ENCODE results near the gene NKPD1.
A peak's percentile ranks its signal among the peaks of the same experiment; 100 is the strongest.

NKPD1 gene

GRCh38 chr19:45172611-45173208 is 11.9 kb upstream of the NKPD1 start:
- no peak for DNase-seq

GRCh38 chr19:45172173-45172572 is 11.4 kb upstream of the NKPD1 start:
- no peak for DNase-seq

- DNase-seq: no peak
Measured at GRCh38 chr19:45171211-45171623, 10.4 kb upstream of the NKPD1 start.

DNA sequence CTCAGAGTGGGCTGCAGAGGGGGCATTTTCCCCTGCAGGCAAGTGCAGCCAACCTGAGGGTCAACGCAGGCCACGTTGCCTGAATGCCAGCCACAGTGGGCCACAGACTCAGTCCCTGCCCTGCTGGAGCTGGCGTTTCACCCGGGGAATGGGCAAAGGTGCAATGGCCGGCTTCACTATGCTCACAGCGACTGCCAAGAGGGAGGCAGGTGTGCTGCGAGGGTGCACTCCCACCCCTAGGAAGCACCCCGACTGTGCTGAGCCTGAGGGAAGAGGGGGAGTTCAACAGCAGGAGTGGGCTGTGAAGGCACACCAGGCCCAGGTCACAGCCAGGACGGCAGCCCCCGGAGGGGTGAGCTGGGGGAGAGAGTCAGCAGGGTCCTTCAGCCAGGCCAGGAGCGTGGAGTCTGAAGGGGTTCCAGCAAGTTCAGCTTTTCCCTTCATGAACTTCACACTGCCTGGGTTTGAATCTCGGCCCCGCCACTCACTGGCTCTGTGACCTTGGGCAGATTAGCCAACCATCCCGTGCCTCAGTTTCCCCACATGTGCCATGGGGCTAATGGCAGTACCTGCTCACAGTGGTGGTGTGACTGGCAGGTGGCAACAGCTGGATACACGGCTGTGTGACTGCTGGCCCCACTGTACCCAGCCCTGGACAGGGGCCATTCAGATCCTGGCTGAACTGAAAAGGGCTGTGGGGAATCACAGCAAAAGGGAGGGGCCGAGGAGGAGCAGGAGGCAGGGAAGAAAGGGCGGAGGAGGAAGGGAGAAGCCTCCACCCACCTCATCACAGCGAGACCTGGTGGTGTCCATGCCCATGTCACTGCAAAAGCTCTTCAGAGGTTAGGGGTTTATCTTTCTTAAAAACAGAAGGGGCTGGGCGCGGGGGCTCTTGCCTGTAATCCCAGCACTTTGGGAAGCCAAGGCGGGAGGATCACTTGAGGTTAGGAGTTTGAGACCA is 9.6 kb upstream of the NKPD1 start:
- no peak for DNase-seq

GRCh38 chr19:45169602-45170001 is 8.8 kb upstream of the NKPD1 start:
- DNase-seq: no peak

- no peak for DNase-seq
Measured at GRCh38 chr19:45168767-45169351, 8.1 kb upstream of the NKPD1 start.

DNA sequence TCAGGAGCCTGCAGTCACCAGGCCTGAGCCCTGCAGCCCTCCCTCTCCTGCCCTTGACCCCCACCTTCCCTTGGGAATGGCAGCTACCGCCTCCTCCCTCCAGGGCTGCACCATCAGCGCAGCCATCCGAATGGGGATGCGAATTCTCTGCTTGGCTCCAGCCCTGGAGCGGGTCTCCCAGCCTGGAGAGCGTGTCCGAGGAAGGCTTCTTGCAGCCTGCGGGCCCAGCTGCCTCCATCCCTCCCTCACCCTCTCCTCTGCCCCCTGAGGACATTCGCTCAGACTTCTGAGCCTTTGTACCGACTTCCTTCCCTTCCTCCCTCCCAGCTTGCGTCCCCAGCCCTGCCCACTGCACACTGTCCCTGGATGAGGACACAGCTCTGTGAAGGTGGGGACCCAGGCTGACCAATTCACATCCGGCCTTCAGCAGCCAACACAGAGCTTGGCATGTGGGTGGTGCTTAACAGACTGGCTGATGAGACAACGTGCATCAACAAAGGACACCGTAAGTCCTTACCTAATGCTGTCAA is 6.0 kb upstream of the NKPD1 start:
- DNase-seq: peak; percentile 55

DNA sequence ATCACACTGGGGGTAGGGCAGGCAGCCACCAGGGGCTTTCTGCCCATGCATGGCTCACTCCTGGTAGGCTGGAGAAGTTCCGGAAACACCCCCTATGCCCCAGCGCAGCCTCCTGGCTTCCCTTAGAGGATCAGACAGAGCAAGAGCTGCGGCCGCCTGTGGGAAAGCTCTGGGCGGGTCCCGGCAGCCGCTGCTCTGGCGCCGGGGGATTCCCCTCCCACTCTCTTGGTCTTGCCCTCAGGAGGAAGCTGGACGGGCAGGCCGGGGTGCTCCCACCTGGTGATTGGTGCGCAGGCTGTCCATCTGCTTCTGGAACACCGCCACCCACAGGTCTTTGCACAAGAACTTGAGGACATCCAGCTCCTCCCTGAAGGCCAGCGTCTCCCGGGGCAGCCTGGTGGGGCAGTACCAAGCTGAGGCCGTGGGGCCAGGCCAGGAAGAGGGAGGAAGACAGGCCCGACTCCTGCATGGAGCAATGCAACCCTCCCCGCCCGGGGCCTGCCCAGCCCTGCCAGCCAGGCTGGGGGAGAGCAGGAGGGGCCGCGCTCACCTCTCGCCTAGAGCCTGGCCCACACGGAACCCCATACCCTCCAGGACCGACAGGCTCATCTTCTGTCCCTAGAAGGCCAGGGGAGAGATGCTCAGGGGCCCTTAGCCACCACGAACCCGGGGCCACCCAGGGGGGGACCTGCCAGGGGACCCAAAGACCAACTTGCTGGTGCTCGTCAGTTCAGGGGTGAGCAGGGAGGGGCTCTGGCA is 4.0 kb upstream of the NKPD1 start:
- peak; percentile 45 for DNase-seq

GRCh38 chr19:45163751-45164460 is 3.1 kb upstream of the NKPD1 start:
- DNase-seq: no peak

DNA sequence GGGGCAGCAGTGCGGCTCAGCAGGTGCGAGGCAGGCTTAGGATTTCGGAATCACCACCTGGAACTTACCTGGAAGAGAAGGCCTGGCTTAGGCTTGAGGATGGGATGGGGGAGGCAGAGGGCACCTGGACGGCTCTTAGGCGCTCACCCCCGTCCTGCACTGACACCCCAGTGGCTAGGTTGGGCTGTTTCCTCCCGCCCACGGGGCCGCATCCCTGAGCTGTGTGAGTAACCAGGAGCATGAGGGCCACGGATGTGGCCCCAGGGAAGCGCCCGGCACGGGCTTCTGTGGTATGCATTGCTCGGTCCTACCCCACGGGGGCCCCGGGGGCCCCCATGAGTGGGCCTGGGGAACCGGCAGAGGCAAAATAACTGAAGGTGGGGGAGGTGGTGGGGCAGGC is 2.4 kb upstream of the NKPD1 start:
- DNase-seq: no peak

DNA sequence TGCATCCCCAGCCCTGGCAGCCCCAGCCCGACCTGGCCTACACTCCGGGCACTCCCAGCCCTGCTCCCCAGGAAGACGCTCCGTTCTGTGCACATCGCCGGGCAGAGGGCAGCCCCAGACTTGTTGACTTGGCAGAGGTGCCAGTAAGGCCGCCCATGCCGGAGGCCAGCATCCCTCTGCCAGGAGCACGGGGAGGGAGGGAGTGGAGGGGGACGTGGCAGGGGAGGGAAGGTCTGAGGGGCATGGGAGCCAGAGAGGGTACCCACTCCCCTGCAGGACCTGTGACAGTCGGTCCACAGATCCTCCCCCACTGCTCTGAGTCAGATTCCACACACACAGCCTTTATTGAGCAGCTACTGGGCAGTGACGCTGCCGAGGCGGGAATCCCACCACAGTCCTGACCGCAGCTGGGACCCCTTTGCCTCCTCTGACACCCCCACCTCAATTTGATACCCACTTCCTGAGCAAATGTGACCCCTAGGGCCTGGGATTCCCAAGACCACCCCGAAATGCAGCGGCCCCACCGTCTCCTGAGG is 1.9 kb upstream of the NKPD1 start:
- DNase-seq: no peak

DNA sequence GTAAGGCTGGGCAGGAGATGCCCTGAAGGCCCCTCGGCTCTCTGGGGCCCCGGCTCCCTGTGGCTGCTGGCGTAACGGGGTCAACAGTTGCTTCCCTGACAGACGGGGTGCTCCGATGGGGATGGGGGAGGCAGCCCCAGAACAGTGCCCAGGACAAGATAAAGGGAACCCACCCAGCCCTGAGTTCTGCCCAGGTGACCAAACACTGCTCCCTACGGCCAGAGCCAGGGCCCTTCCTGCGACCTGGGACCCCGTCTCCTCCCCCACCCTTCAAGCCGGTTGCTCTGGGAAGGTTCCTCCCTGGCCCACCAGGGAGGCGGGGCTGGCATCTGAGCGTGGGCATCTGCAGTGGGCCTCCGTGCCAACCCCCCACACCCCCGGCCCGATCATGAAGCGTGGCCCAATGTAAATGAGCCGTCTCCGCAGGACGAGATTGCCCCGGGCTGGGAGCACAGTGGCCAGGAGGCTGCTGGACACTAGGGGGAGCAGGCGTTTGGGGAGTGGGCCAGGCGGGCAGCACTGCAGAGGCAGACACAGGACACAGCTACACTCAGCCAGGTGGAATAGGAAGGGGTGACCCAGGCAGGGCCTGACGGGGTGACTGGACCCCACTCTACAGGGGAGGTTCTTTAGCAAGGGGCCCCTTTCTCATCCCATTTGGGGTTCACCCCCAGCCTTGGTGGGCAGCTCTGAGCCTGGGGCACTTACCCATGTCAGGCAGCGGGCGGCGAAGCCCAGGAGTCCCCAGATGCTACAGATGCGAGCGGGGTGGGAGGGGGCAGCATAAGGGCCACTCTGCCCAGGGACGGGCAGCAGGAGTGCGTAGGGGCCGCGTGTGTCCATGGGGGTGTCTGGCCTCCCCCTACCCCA is 1.2 kb upstream of the NKPD1 start:
- peak; percentile 67 for DNase-seq

DNA sequence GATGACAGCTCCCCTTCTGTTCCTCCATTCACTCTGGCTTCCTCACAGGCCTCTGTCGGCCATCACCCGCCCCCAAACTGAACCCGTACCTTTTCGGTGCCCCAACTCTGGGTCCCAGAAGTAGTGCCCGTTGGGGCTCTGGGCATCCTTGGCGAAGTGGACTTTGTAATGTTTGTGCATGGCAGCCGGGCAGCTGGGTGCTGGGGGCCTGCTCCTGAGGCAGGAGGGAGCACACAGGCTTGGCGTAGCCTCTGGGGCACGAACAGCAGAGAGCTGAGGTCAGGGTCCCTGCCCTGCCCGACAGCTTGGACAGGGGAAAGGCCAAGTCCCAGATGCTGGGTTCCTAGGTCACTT is 834 bp downstream of the NKPD1 start:
- no peak for DNase-seq

DNA sequence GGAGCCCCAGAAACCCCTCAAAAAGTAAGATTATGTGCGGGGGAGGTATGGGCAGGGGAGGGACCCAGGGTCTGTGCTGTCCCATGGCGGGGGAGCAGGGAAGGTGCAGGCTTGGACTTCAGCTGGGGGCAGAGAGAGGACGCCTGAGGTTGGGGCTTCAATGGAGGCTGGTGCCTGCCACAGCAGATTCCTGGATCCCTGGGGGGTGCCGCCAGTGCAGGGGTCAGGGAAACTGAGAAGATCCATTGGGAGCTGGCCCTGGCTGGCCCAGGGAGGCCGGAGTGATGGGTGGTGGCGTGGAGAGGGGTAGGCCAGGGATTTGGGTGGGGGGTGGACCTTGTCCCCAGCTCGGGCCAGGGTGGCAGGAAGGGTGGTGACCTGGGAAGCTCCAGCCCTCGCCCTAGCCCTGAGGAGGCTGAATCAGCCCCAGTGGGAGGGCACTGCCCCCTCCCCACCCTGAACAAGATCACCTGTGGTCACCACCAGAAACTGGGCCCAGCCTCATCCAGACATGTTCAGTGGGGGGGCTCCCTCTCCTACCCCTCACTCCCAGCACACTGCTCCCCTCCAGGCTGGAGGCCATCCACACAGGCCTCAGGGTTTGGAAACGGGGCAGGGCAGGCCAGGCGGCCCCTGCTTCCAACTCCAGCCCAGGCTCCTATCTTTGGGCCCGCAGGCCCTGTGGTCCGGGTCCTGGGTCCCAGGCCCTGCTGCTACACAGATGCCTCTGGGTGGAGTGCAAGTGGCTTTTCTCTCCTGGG is 1.4 kb downstream of the NKPD1 start:
- no peak for DNase-seq

DNA sequence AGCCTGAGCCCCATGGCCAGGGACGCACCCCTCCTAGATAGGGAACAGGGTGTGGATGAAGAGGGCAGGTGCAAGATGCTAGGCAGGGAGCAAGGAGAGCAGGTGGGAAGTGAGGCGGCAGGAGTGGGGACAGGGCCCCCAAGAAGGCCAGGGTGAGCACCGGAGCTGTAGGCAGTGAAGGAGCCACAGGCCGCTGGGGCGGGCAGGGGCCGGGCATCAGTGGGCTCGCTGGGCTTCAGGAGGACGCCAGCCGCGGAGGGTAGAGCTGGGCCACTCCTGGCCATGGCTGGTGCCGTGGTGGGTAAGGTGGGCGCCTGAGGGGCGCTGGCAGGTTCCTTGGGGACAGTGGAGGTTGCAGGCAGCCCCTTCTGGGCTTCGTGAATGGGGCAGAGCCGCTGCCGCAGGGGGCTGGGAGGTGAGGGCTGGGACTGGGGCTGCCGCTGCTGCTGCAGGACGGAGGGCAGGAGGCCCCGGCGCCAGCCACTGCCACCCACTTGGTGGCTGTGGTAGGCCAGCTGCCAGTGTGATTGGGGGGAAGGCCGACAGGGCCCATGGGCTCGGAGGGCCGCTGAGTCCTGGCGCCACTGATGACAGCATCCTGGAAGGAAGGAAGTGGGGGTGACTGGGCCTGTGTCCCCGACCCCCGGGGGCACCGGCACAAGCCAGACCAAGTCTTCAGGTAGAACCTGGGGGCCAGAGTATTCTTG is 2.1 kb downstream of the NKPD1 start:
- DNase-seq: no peak

DNA sequence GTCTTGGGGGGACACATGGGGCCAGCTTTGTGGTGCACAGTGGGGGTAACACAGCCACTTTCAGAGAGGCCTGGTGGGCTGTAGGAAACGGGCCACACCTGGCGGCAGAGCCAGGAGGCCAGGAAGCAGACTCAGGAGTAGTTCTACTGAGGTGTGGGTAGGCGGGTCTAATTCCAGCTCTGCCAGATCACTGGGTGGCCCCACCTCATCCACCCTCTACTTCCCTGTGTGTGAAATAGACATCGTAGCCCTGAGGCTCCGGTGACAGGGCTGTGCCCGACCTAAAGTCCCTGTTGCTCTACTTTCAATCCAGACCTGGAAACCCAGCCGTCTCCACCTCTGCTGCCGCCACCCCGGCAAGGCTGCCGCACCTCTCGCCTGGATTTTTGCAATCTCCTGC is 4.0 kb downstream of the NKPD1 start:
- DNase-seq: no peak

- no peak for DNase-seq
Measured at GRCh38 chr19:45156011-45156630, 4.7 kb downstream of the NKPD1 start.

DNA sequence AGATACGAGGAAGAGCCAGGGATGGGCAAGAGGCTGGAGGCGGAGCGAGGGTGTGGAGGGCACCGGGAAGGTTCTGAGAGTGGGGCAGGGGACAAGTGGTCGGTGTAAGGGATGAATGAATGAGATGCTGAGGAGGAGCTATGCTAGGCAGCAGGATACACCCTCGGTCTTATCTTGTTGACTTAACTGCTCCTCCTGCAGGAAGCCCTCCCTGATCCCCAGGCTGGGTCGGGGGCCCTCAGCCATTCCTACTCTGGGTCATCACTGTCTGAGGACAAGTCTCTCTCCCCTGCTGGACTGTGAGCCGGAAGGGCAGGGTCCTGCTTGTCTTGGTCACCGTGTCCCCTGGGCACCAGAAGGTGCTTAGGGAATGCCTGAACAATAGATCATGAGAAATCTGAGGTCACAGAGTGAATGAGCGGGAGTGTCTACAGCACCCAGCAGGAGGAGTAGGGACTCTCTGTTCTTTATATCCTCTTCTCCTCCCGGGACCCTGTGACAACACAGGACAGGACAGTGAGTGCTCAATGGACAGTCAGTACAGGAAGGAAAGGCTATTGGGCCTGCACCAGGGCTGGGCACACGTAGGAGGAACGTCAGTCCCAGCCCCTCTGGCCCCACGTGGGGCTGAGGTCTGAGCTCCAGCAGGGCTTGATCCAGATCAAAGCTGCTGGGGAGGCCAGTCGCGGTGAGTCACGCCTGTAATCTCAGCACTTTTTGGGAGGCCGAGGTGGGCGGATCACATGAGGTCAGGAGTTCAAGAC is 6.5 kb downstream of the NKPD1 start:
- DNase-seq: no peak

All from eye (tissue), 1 donor.